ENCODE results near the gene DPP6. TPM values are rescaled to one million over a fixed set of nuclear protein-coding genes. Genes with fewer than 3 reads are reported as not detected.

DPP6 gene
- total and polyA plus RNA-seq, 2 of the 8 experiments (the other 6 are each of a cell fraction or from before 2014, with no cell fraction given): 4.7 to 6.8 TPM

- Histone ChIP-seq H4K5ac (ENCODE audit: insufficient read length, low read depth, low read length) (no peak overlapping the region), H3K18ac (ENCODE audit: extremely low read depth, low read length) (no peak overlapping the region), H3K79me1 (ENCODE audit: low read depth, low read length) (no peaks in the 10 kb centered on the region), H2BK120ac (replicated peaks; ENCODE audit: low read depth, low read length) (no peak overlapping the region), H2BK15ac (ENCODE audit: low read length) (no peak overlapping the region), H3K9ac (replicated peaks in 1 of 4; ENCODE audit: extremely low read depth in 1 of 4, low read depth in 3 of 4, low read length in 3 of 4) (no peak overlapping the region), H2BK12ac (ENCODE audit: low read depth, low read length) (no peak overlapping the region), H2AFZ (ENCODE audit: low read length) (no peak overlapping the region), H3K36me3 (ENCODE audit: control insufficient read depth in 2 of 4, insufficient read depth in 4 of 4, low read length in 3 of 4) (no peaks in the 10 kb centered on the region), H3K4me2 (ENCODE audit: insufficient read depth in 1 of 2, low read depth in 2 of 2, low read length in 2 of 2) (no peak overlapping the region; a peak in 1 of 4 replicates), H4K8ac (ENCODE audit: extremely low read depth, insufficient read depth, low read length) (no peak overlapping the region), H3K56ac (replicated peaks; ENCODE audit: insufficient read length, low read depth, low read length) (no peak overlapping the region), H3K27ac (ENCODE audit: low read depth, low read length) (no peak overlapping the region), H2BK5ac (ENCODE audit: low read depth, low read length) (no peak overlapping the region), H3K4me3 (ENCODE audit: extremely low read depth in 1 of 4, insufficient read depth in 2 of 4, low read depth in 3 of 4, low read length in 4 of 4) (no peak overlapping the region), H3K4me1 (replicated peaks in 1 of 4; ENCODE audit: control insufficient read depth in 3 of 4, insufficient read depth in 4 of 4, low read length in 3 of 4) (peaks cover 0 to 9% (median 0%) of the 10 kb centered on the region in 4 experiments; a peak in 1 of 7 replicates), H3K27me3 (replicated peaks in 1 of 4; ENCODE audit: control insufficient read depth in 3 of 4, extremely low read depth in 1 of 4, insufficient read depth in 3 of 4, low read length in 3 of 4) (no peaks in the 10 kb centered on the region), H4K91ac (replicated peaks; ENCODE audit: insufficient read length, low read length) (no peak overlapping the region), H3K23ac (ENCODE audit: insufficient read length) (no peak overlapping the region), H3K79me2 (ENCODE audit: control insufficient read depth in 1 of 2, insufficient read depth in 2 of 2, low read length in 2 of 2) (no peaks in the 10 kb centered on the region), H3K9me3 (ENCODE audit: insufficient read depth in 2 of 2, low read depth in 1 of 2, low read length in 1 of 2) (peaks cover 0 to 4% of the 10 kb centered on the region in 2 experiments; a peak in 1 of 4 replicates), H2AK5ac (ENCODE audit: low read depth, low read length) (no peak overlapping the region), H4K20me1 (replicated peaks in 1 of 2; ENCODE audit: control insufficient read depth in 1 of 2, insufficient read depth in 2 of 2, low read length in 2 of 2) (peaks cover 0 to 2% of the 10 kb centered on the region in 2 experiments), H3K14ac (ENCODE audit: insufficient read length) (no peak overlapping the region), H3K23me2 (ENCODE audit: low read depth, low read length) (no peaks in the 10 kb centered on the region), H3K4ac (replicated peaks; ENCODE audit: insufficient read length, low read depth, low read length) (no peak overlapping the region), H2BK20ac (ENCODE audit: low read length) (no peak overlapping the region)
- FAIRE-seq (no peak), DNase-seq (ENCODE audit: low read depth in 1 of 2, low spot score in 2 of 2) (peak in 1 of 2 experiments; percentile 54)
- TF ChIP-seq SP4 (IDR thresholded peaks at IDR 0.05; ENCODE audit: low read length): no peak
- no peak for TF ChIP-seq POU5F1 (IDR thresholded peaks at IDR 0.05; ENCODE audit: low read depth, low read length)
- no peak for TF ChIP-seq SP1 (IDR thresholded peaks at IDR 0.05; ENCODE audit: low read depth, low read length)
- TF ChIP-seq, protein P1, sequence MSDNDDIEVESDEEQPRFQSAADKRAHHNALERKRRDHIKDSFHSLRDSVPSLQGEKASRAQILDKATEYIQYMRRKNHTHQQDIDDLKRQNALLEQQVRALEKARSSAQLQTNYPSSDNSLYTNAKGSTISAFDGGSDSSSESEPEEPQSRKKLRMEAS (IDR thresholded peaks at IDR 0.05): no peak
- no peak for TF ChIP-seq SP2 (IDR thresholded peaks at IDR 0.05; ENCODE audit: low read length)
- no peak for TF ChIP-seq KDM1A (IDR thresholded peaks at IDR 0.05; ENCODE audit: borderline replicate concordance, low read length)
- no peak for TF ChIP-seq CREB1 (IDR thresholded peaks at IDR 0.05)
- TF ChIP-seq MAFK (IDR thresholded peaks at IDR 0.05; ENCODE audit: low read depth, low read length): no peak
- no peak for TF ChIP-seq EP300 (IDR thresholded peaks at IDR 0.05; ENCODE audit: borderline replicate concordance in 1 of 2, low read depth in 2 of 2, low read length in 2 of 2)
- POLR2A ChIA-PET (ENCODE audit: partially characterized antibody): interaction anchor here (0.6 kb wide), 1 partner anchor 88 kb away, joined by 3 read pairs; no protein-coding TSS in a partner anchor
- CTCF ChIA-PET (ENCODE audit: partially characterized antibody): interaction anchor here (0.6 to 1.4 kb wide), 2 partner anchors 65 to 77 kb away, joined by 3 read pairs; no protein-coding TSS in a partner anchor
- WGBS, 2 experiments (ENCODE audit: extremely low coverage in 1 of 2, insufficient coverage in 1 of 2, insufficient read length in 1 of 2, insufficient replicate concordance in 2 of 2, low coverage in 1 of 2, low lambda C conversion rate in 2 of 2, missing lambda C conversion rate in 1 of 2): 75% methylated on average over 17 of the region's 18 CpGs; no CpG with 5 or more reads in 1 of the 2 experiments
These were observed 628.9 kb downstream of the DPP6 start for GRCh38 chr7:154680894-154681659.
